K562 (cell line): Measurements from ENCODE around the gene FANCD2. TPM values are rescaled to one million over a fixed set of nuclear protein-coding genes. Genes with fewer than 3 reads are reported as not detected.

ENCODE experiments used
- ATAC-seq: fragments of 200-7000 bp; cut with Tn5 transposase; 3 replicates; pipeline ENCODE4 v1.9.1; 2020; ENCODE audit warnings: moderate library complexity
- BruUV-seq: library from RNA; stranded (reverse); fragments of 400-500 nt; replicated peaks from 2 replicates; lab custom pipeline; 2021; lab: Mats Ljungman, UMichigan
- CTCF ChIA-PET: fragments of 300-600 bp; formaldehyde crosslinking; extraction: SDS; loops from one replicate; lab custom pipeline; 2021; ENCODE audit warnings: low intra/inter-chr PET ratio; lab: Yijun Ruan, JAX
- POLR2A ChIA-PET: fragments of 300-600, 350-650 bp; sonication (Branson Sonifier 250); formaldehyde crosslinking; extraction: SDS; loops from one replicate; lab custom pipeline; 2021; ENCODE audit warnings: antibody characterized with exemption, inconsistent platforms; lab: Yijun Ruan, JAX
- DNase-seq, 4 experiments: peaks; one replicate each; pipeline versions ENCODE4 v3.0.0 to v3.0.0-alpha.2; 2011 to 2018; ENCODE audit warnings: low spot score in 3 of 4, mixed read lengths in 3 of 4; ENCODE audit errors: extremely low read depth in 1 of 4
- FAIRE-seq: peaks from 2 replicates; lab custom pipeline; 2011; peaks lifted over from hg19 to GRCh38; lab: Jason Lieb, UNC
- H2AFZ ChIP-seq: 2 replicates; pipeline ENCODE4 v1.6.0; 2011; ENCODE audit warnings: low read depth, low read length, control low read depth, inconsistent platforms
- H3K27ac ChIP-seq: fragments of 200-600 bp; 3 replicates; pipeline ENCODE4 v1.8.0; 2011; ENCODE audit warnings: low read depth, mild to moderate bottlenecking, control low read depth, inconsistent platforms, low read length, moderate library complexity, mixed read lengths; ENCODE audit errors: extremely low read depth
- H3K27me3 ChIP-seq, 2 experiments: fragments of 300-600 bp in 1 of 2; 2 replicates in 1 of 2; 3 replicates in 1 of 2; pipeline versions ENCODE4 v1.6.0 to v1.8.0; 2011; ENCODE audit warnings: inconsistent platforms in 2 of 2, low read length in 2 of 2, mild to moderate bottlenecking in 1 of 2, mixed read lengths in 1 of 2, moderate library complexity in 1 of 2; ENCODE audit not compliant: control insufficient read depth in 2 of 2, insufficient read depth in 2 of 2
- H3K36me3 ChIP-seq: fragments of 300-600 bp; 3 replicates; pipeline ENCODE4 v1.8.0; 2011; ENCODE audit warnings: mild to moderate bottlenecking, low read length, inconsistent platforms; ENCODE audit not compliant: control insufficient read depth, insufficient read depth
- H3K4me1 ChIP-seq, 2 experiments: fragments of 200-600 bp in 1 of 2; replicated peaks in 1 of 2; 2 replicates in 1 of 2; 3 replicates in 1 of 2; pipeline versions ENCODE4 v1.5.1 to v1.8.0; 2011; ENCODE audit warnings: inconsistent platforms in 2 of 2, low read length in 2 of 2, mild to moderate bottlenecking in 1 of 2, mixed read lengths in 1 of 2, moderate library complexity in 1 of 2; ENCODE audit not compliant: control insufficient read depth in 2 of 2, insufficient read depth in 2 of 2
- H3K4me2 ChIP-seq: 2 replicates; pipeline ENCODE4 v1.6.1; 2011; ENCODE audit warnings: low read length, control low read depth, inconsistent platforms, mixed read lengths; ENCODE audit not compliant: insufficient read depth
- H3K4me3 ChIP-seq: fragments of 200-600 bp; sonication (generic), shearing (Covaris generic); 2 replicates; pipeline ENCODE4 v1.5.1; 2016; ENCODE audit warnings: control low read depth, inconsistent platforms
- H3K79me2 ChIP-seq: fragments of 200-600 bp; 3 replicates; pipeline ENCODE4 v1.8.0; 2011; ENCODE audit warnings: low read length, inconsistent platforms; ENCODE audit not compliant: control insufficient read depth, insufficient read depth
- H3K9ac ChIP-seq, 2 experiments: 2 replicates each; pipeline versions ENCODE4 v1.6.0 to v1.6.1; 2011; ENCODE audit warnings: low read depth in 2 of 2, low read length in 2 of 2, control low read depth in 1 of 2, inconsistent platforms in 1 of 2, mild to moderate bottlenecking in 1 of 2, mixed read lengths in 1 of 2; ENCODE audit not compliant: insufficient read depth in 1 of 2
- H3K9me1 ChIP-seq: one replicate; pipeline ENCODE4 v1.6.0; 2011; ENCODE audit warnings: inconsistent platforms, mild to moderate bottlenecking, low read length, moderate library complexity; ENCODE audit not compliant: control insufficient read depth, insufficient read depth
- H3K9me3 ChIP-seq: replicated peaks from 2 replicates; pipeline ENCODE4 v1.5.1; 2011; ENCODE audit warnings: low read depth, low read length, inconsistent platforms; ENCODE audit not compliant: control insufficient read depth, insufficient read depth
- H4K20me1 ChIP-seq: replicated peaks from 2 replicates; pipeline ENCODE4 v1.6.1; 2011; ENCODE audit warnings: low read length, inconsistent platforms, mixed read lengths; ENCODE audit not compliant: control insufficient read depth, insufficient read depth
- ARID2 ChIP-seq: fragments of 450-650 bp; IDR thresholded peaks from 2 replicates; pipeline ENCODE4 v1.6.1; 2017; ENCODE audit warnings: antibody characterized with exemption, mild to moderate bottlenecking
- ARID3A ChIP-seq: IDR thresholded peaks from 2 replicates; pipeline ENCODE4 v1.6.1; 2012; ENCODE audit warnings: low read depth, low read length, improper control_type of control experiment, borderline replicate concordance
- ATF1 ChIP-seq, 2 experiments: fragments of 450-650 bp in 1 of 2; IDR thresholded peaks; 2 replicates each; pipeline ENCODE4 v1.6.1; 2016; ENCODE audit warnings: missing compliant biosample characterization in 1 of 2, missing genetic modification characterization in 1 of 2
- COPS2 ChIP-seq: fragments of 450-650 bp; conservative IDR thresholded peaks from 2 replicates; pipeline ENCODE4 v1.6.1; 2016; ENCODE audit warnings: mild to moderate bottlenecking, moderate library complexity
- NR3C1 ChIP-seq: sonication (generic); formaldehyde crosslinking; IDR thresholded peaks from 2 replicates; pipeline ENCODE4 v1.8.1; 2022; ENCODE audit warnings: missing genetic modification reagents
- OTX1 ChIP-seq: fragments of 450-650 bp; formaldehyde crosslinking; IDR thresholded peaks from 2 replicates; pipeline ENCODE4 v1.4.0; 2022; ENCODE audit warnings: mild to moderate bottlenecking
- POLR2AphosphoS5 ChIP-seq: IDR thresholded peaks from 2 replicates; pipeline ENCODE4 v1.6.1; 2011; ENCODE audit warnings: mild to moderate bottlenecking, low read depth, low read length, moderate library complexity; ENCODE audit not compliant: control insufficient read depth, insufficient read depth
- PTTG1 ChIP-seq: fragments of 450-650 bp; IDR thresholded peaks from 2 replicates; pipeline ENCODE4 v1.6.1; 2016; ENCODE audit warnings: low read depth, mild to moderate bottlenecking, missing genetic modification characterization, missing compliant biosample characterization
- TEAD4 ChIP-seq, 2 experiments: sonication (generic) in 1 of 2; formaldehyde crosslinking in 1 of 2; IDR thresholded peaks; 2 replicates each; pipeline versions ENCODE4 v1.6.1 to v1.8.0; 2012 to 2022; ENCODE audit warnings: borderline replicate concordance in 1 of 2, inconsistent platforms in 1 of 2, low read length in 1 of 2, mild to moderate bottlenecking in 1 of 2, missing genetic modification reagents in 1 of 2
- TRIM28 ChIP-seq: fragments of 450-650 bp; IDR thresholded peaks from 2 replicates; pipeline ENCODE4 v1.6.1; 2017
- ZBTB26 ChIP-seq: fragments of 450-650 bp; formaldehyde crosslinking; IDR thresholded peaks from 2 replicates; pipeline ENCODE4 v1.4.0; 2022; ENCODE audit warnings: missing genetic modification characterization
- ZNF316 ChIP-seq: fragments of 450-650 bp; IDR thresholded peaks from 2 replicates; pipeline ENCODE4 v1.6.1; 2016
- WGBS: fragments of 100-300 bp; shearing (Covaris generic); methylation state at CpG from one replicate; pipeline ENCODE4 v1.1.6; 2016; ENCODE audit warnings: low coverage, mixed read lengths; ENCODE audit not compliant: insufficient coverage; ENCODE audit errors: missing lambda C conversion rate; 5-methylcytosine and 5-hydroxymethylcytosine counted together
- in situ Hi-C: fragments of 300-500 bp; cut with MboI; formaldehyde crosslinking; loops from 4 replicates; pipeline ENCODE4 v1.15.0; 2018; ENCODE audit warnings: inconsistent platforms, mixed read lengths
- intact Hi-C: fragments of 100-400 bp; cut with micrococcal nuclease; formaldehyde crosslinking; loops from 2 replicates; pipeline ENCODE4 v1.14.2; 2022
- polyA plus RNA-seq, 8 experiments: library from polyadenylated mRNA; depleted of rRNA in 4 of 8; stranded (reverse) in 5 of 8; unstranded in 3 of 8; fragments of >200 nt; fragmentation: Nextera tagmentation in 2 of 8; fragmentation: Illumina TruSeq in 1 of 8; extraction: Ambion mirVana in 2 of 8; extraction: Trizol in 1 of 8; gene quantifications; 2 replicates each; pipeline versions ENCODE4 v1.2.1 to v1.2.3, GENCODE V29; 2011 to 2014; ENCODE audit warnings: inconsistent platforms in 1 of 8, missing spikeins in 1 of 8
- total RNA-seq, 7 experiments: library from RNA; depleted of rRNA in 6 of 7; stranded (reverse); fragments of >200 nt in 6 of 7; fragmentation: Illumina TruSeq in 2 of 7; extraction: Trizol in 2 of 7; gene quantifications; 2 replicates each; pipeline versions ENCODE4 v1.2.1 to v1.2.3, GENCODE V29; 2011 to 2021; ENCODE audit warnings: low replicate concordance in 1 of 7

Gene FANCD2
- total and polyA plus RNA-seq, 9 of the 15 experiments (the other 6 are each of a cell fraction or from before 2014, with no cell fraction given), result 59.4 to 137 (median 96.1) TPM

- TF ChIP-seq ARID3A (peak; percentile 83; the same call in 1 of the 2 replicates), ATF1 (CRISPR knock-in tag; IDR thresholded peaks at IDR 0.05) (no peak), ATF1 (tag; IDR thresholded peaks at IDR 0.05) (peak; percentile 79), ZNF316 (peak; percentile 99)
Observed at GRCh38 chr3:9976721-9977709, 49.2 kb upstream of the FANCD2 start (continued).

- FAIRE-seq, result peak; percentile 75
- Histone ChIP-seq H3K27me3 (no peaks in the 10 kb centered on the region), H3K9me3 (no peaks in the 10 kb centered on the region), H3K9me1 (no peaks in the 10 kb centered on the region), H3K4me1 (peaks cover 43 to 45% of the 10 kb centered on the region in 2 experiments), H2AFZ (peak overlapping the region; percentile 32), H3K4me3 (no peak overlapping the region), H4K20me1 (no peaks in the 10 kb centered on the region), H3K4me2 (peak overlapping the region; percentile 73), H3K27ac (peak overlapping the region; percentile 99), H3K9ac (peak overlapping the region; percentile 70 to 94; a peak in 3 of 4 replicates), H3K36me3 (peaks cover 63% of the 10 kb centered on the region), H3K79me2 (peaks cover 75% of the 10 kb centered on the region)
- in situ Hi-C loops (no loop called here), intact Hi-C loops (no loop called here)
- ATAC-seq, result peak; percentile 74
- ChIA-PET POLR2A (interaction anchor here (0.6 to 4.6 kb wide), 9 partner anchors 8 to 858 kb away, joined by 3 to 53 read pairs (median 5); partner anchors contain the start of gene EMC3), CTCF (no interaction called here)
- peak; percentile 31 to 85 (median 54) for DNase-seq
- no TSS peak for BruUV-seq
- 6% methylated on average over 8 of the region's 8 CpGs for WGBS
- TF ChIP-seq TRIM28 (peak; percentile 51), PTTG1 (tag) (0 out of 2 replicates have a peak, but pooled peaks have one; percentile 13), TEAD4 (IDR thresholded peaks at IDR 0.05; ENCODE audit: low read length) (peak; percentile 98), TEAD4 (CRISPR knock-in tag; IDR thresholded peaks at IDR 0.05; ENCODE audit: borderline replicate concordance) (no peak), NR3C1 (CRISPR knock-in tag) (no peak), POLR2AphosphoS5 (peak; percentile 97), OTX1 (0 out of 2 replicates have a peak, but pooled peaks have one; percentile 8), ARID3A (peak; percentile 87; the same call in 1 of the 2 replicates), ZBTB26 (CRISPR knock-in tag) (peak; percentile 32; the same call in 1 of the 2 replicates), COPS2 (no peak), ARID2 (no peak)
Observed at GRCh38 chr3:9978710-9979305, 47.4 kb upstream of the FANCD2 start.
